GM10266 (cell line): ENCODE measurements around the gene CT45A10.
"Not testable (repeated sequence)": the region's sequence is repeated elsewhere in the genome, so short reads cannot be mapped to it uniquely, and the experiment has no call there.

Experiments used
- DNase-seq: peaks from one replicate; pipeline ENCODE4 v3.0.0; 2012; ENCODE audit errors: extremely low spot score
- CTCF ChIP-seq: IDR thresholded peaks from 2 replicates; pipeline ENCODE4 v1.5.1; 2012; ENCODE audit warnings: mild to moderate bottlenecking, low read depth; ENCODE audit not compliant: control insufficient read depth, insufficient read depth; ENCODE audit errors: missing control alignments

Gene CT45A10

DNA sequence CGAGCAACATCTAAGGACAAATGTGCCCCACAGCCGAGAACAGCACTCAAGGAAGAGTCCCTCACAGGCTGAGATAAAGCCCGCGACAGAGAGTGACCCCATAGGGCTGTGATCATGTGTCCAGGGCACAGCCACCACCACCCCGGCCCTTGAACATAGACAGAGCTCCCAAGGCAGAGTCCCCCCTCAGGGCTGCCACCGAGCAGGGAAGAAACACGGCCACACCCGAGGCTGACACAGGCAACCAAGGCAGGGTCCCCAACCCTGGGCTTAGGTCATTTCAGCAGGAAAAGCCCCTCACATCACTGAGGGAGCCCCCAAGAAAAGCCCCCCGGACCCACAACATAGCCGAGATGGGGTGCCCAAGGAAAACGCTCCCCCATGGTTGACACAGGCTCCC lies 463 bp downstream of the CT45A10 start:
- DNase-seq = no peak
- TF ChIP-seq CTCF = no peak

GRCh38 chrX:135890087-135890585 lies 3.1 kb downstream of the CT45A10 start:
- no peak for TF ChIP-seq CTCF
- no peak for DNase-seq

DNA sequence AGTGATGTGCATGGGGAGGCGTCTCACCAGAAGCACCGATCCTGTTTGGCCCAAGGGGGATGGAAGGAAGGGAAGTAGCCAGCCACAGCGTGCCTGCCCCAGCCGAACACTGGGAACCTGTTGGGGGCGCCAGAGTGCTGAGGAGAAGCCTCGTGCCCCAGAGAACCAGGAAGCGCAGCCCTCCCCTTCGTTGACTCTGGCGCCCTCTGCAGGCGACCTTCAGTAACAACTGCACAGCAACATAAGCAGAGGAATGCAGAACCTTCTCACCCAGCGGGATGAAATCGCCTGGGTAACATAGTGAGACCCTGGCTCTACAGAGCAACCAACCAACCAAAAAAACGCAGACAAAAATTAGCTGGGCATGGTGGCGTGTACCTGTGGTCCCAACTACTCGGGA lies 4.3 kb downstream of the CT45A10 start:
- peak; percentile 33 for TF ChIP-seq CTCF
- DNase-seq = not testable (repeated sequence)

- DNase-seq = not testable (repeated sequence)
These were observed 5.0 kb downstream of the CT45A10 start for GRCh38 chrX:135888230-135888629.

- DNase-seq = not testable (repeated sequence)
These were observed 10.5 kb downstream of the CT45A10 start for GRCh38 chrX:135882741-135883140.

DNA sequence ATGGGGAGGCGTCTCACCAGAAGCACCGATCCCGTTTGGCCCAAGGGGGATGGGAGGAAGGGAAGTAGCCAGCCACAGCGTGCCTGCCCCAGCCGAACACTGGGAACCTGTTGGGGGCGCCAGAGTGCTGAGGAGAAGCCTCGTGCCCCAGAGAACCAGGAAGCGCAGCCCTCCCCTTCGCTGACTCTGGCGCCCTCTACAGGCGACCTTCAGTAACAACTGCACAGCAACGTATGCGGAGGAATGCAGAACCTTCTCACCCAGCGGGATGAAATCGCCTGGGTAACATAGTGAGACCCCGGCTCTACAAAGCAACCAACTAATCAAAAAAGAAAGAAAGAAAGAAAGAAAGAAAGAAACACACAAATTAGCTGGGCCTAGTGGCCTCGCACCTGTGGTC lies 21.5 kb downstream of the CT45A10 start, which contains the start of gene CT45A9:
TSS of gene CT45A9 (minus strand) at position 101 of the 400 bp plus-strand sequence. CDS start 3,751 bp downstream, outside the sequence.
- not testable (repeated sequence) for DNase-seq

GRCh38 chrX:135854438-135854837 lies 38.8 kb downstream of the CT45A10 start, which contains the start of gene CT45A8:
TSS of gene CT45A8 (minus strand) at chrX:135854538. CDS start at chrX:135850783, 3,755 bp downstream.
- not testable (repeated sequence) for DNase-seq

DNA sequence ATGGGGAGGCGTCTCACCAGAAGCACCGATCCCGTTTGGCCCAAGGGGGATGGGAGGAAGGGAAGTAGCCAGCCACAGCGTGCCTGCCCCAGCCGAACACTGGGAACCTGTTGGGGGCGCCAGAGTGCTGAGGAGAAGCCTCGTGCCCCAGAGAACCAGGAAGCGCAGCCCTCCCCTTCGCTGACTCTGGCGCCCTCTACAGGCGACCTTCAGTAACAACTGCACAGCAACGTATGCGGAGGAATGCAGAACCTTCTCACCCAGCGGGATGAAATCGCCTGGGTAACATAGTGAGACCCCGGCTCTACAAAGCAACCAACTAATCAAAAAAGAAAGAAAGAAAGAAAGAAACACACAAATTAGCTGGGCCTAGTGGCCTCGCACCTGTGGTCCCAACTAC lies 56.1 kb downstream of the CT45A10 start, which contains the start of gene CT45A7:
TSS of gene CT45A7 (minus strand) at position 101 of the 400 bp plus-strand sequence. CDS start 3,747 bp downstream, outside the sequence.
- not testable (repeated sequence) for DNase-seq
